Liver (tissue), 9 donors: Measurements from ENCODE around the gene C10orf120. TPM values are rescaled to one million over a fixed set of nuclear protein-coding genes. Genes with fewer than 3 reads are reported as not detected.

Experiments used
- DNase-seq: peaks from one replicate; pipeline ENCODE4 v3.0.0-alpha.2; 2017; ENCODE audit warnings: low spot score
- H3K27ac ChIP-seq, 2 donors: one replicate each; pipeline ENCODE4 v1.7.0; 2013; ENCODE audit warnings: inconsistent platforms in 2 of 2, low read length in 2 of 2, control low read depth in 1 of 2, low read depth in 1 of 2, mild to moderate bottlenecking in 1 of 2
- H3K27me3 ChIP-seq, 4 donors: one replicate each; pipeline versions ENCODE4 v1.6.1 to v1.7.0; 2013; ENCODE audit warnings: low read length in 3 of 4, inconsistent platforms in 1 of 4, mild to moderate bottlenecking in 1 of 4, moderate library complexity in 1 of 4; ENCODE audit not compliant: control insufficient read depth in 4 of 4, insufficient read depth in 4 of 4
- H3K36me3 ChIP-seq, 4 donors: one replicate each; pipeline versions ENCODE4 v1.6.1 to v1.7.0; 2013; ENCODE audit warnings: low read length in 3 of 4, mild to moderate bottlenecking in 3 of 4, low read depth in 1 of 4, moderate library complexity in 1 of 4; ENCODE audit not compliant: control insufficient read depth in 4 of 4, insufficient read depth in 3 of 4
- H3K4me1 ChIP-seq, 4 donors: one replicate each; pipeline versions ENCODE4 v1.6.1 to v1.7.0; 2013; ENCODE audit warnings: low read length in 3 of 4, mild to moderate bottlenecking in 3 of 4, moderate library complexity in 1 of 4; ENCODE audit not compliant: control insufficient read depth in 4 of 4, insufficient read depth in 4 of 4
- H3K4me3 ChIP-seq, 3 donors: one replicate each; pipeline versions ENCODE4 v1.6.1 to v1.7.0; 2013; ENCODE audit warnings: low read length in 3 of 3, control low read depth in 1 of 3, low read depth in 1 of 3, mild to moderate bottlenecking in 1 of 3
- H3K9ac ChIP-seq, 2 donors: one replicate each; pipeline ENCODE4 v1.7.0; 2013; ENCODE audit warnings: low read length in 2 of 2, mild to moderate bottlenecking in 2 of 2, moderate library complexity in 2 of 2, control low read depth in 1 of 2, low read depth in 1 of 2
- H3K9me3 ChIP-seq, 4 donors: one replicate each; pipeline versions ENCODE4 v1.6.1 to v1.7.0; 2013; ENCODE audit warnings: low read length in 3 of 4; ENCODE audit not compliant: control insufficient read depth in 4 of 4
- EGR1 ChIP-seq, 2 donors: IDR thresholded peaks; 2 replicates each; pipeline ENCODE4 v1.6.1; 2016 to 2018; ENCODE audit warnings: antibody characterized with exemption in 2 of 2, low read depth in 2 of 2
- FOXA1 ChIP-seq: IDR thresholded peaks from 2 replicates; pipeline ENCODE4 v1.6.1; 2016; ENCODE audit warnings: antibody characterized with exemption
- FOXA2 ChIP-seq: IDR thresholded peaks from 2 replicates; pipeline ENCODE4 v1.6.1; 2016; ENCODE audit warnings: antibody characterized with exemption
- GABPA ChIP-seq, 2 donors: IDR thresholded peaks in 1 of 2; conservative IDR thresholded peaks in 1 of 2; 2 replicates each; pipeline ENCODE4 v1.6.1; 2016; ENCODE audit warnings: antibody characterized with exemption in 2 of 2, mild to moderate bottlenecking in 1 of 2, moderate library complexity in 1 of 2
- HNF4A ChIP-seq, 2 donors: conservative IDR thresholded peaks; 2 replicates each; pipeline ENCODE4 v1.6.1; 2016; ENCODE audit warnings: antibody characterized with exemption in 2 of 2, mild to moderate bottlenecking in 2 of 2
- NR2F2 ChIP-seq: IDR thresholded peaks from 2 replicates; pipeline ENCODE4 v1.6.1; 2016; ENCODE audit warnings: antibody characterized with exemption
- RXRA ChIP-seq, 2 donors: IDR thresholded peaks; 2 replicates each; pipeline ENCODE4 v1.6.1; 2017 to 2018; ENCODE audit warnings: antibody characterized with exemption in 2 of 2, mild to moderate bottlenecking in 1 of 2
- TAF1 ChIP-seq: conservative IDR thresholded peaks from 2 replicates; pipeline ENCODE4 v1.6.1; 2016; ENCODE audit warnings: antibody characterized with exemption, mild to moderate bottlenecking
- YY1 ChIP-seq: IDR thresholded peaks from 2 replicates; pipeline ENCODE4 v1.6.1; 2016; ENCODE audit warnings: antibody characterized with exemption, mild to moderate bottlenecking
- WGBS: extraction: QIAGEN DNeasy Blood & Tissue Kit; methylation state at CpG from one replicate; pipeline ENCODE4 v1.1.7; 2013; 5-methylcytosine and 5-hydroxymethylcytosine counted together
- polyA plus RNA-seq, 2 donors: library from polyadenylated mRNA; stranded (reverse) in 1 of 2; unstranded in 1 of 2; fragments of 200-250 nt in 1 of 2; fragments of >200 nt in 1 of 2; fragmentation: Nextera tagmentation in 1 of 2; extraction: Ambion mirVana in 1 of 2; gene quantifications; one replicate each; pipeline versions ENCODE4 v1.2.1 to v1.2.3, GENCODE V29; 2013 to 2015
- total RNA-seq, 2 donors: library from RNA; depleted of rRNA; stranded (reverse); fragments of >200 nt; gene quantifications; one replicate each; pipeline ENCODE4 v1.2.3, GENCODE V29; 2014
- TF ChIP-seq, protein P1 (sequence below): IDR thresholded peaks from 2 replicates; pipeline ENCODE4 v1.6.1; 2016; ENCODE audit warnings: antibody characterized with exemption
- TF ChIP-seq, protein P2 (sequence below): IDR thresholded peaks from 2 replicates; pipeline ENCODE4 v1.6.1; 2016; ENCODE audit warnings: antibody characterized with exemption
- TF ChIP-seq, protein P3 (sequence below): IDR thresholded peaks from 2 replicates; pipeline ENCODE4 v1.6.1; 2016; ENCODE audit warnings: antibody characterized with exemption
- TF ChIP-seq, protein P4 (sequence below): fragments of 150-350 bp; IDR thresholded peaks from 2 replicates; pipeline ENCODE4 v1.5.1; 2017; ENCODE audit warnings: improper control_type of control experiment, low read depth, low read length; ENCODE audit not compliant: missing input control
- TF ChIP-seq, protein P5 (sequence below): IDR thresholded peaks from 2 replicates; pipeline ENCODE4 v1.6.1; 2016; ENCODE audit warnings: antibody characterized with exemption, mild to moderate bottlenecking
- donor health status: healthy.
- donor health status: healthy.
- donor health status: healthy.
- donor health status: healthy.
- donor health status: healthy.

Gene C10orf120
- total and polyA plus RNA-seq, 4 donors: not detected

DNA sequence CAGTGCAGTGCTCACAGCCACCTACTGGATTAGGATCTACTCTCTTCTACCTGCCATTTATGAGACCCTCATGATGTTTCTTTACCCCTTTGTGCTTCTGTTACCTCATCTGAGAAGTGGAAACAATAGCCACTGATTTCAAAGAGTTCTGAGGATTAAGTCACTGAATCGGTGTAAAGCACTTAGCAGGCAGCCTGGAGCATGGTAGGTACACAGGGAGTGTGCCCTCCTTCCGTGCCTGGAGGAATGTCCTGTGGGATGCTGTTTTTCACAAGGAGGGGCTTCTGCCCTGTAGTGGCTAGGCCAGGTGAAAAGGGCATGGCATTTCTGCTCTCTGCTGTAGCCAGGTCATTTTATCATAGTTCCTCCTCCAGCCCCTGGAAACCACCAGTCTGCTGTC lies 44.6 kb upstream of the C10orf120 start (continued):
- TF ChIP-seq, protein P1, sequence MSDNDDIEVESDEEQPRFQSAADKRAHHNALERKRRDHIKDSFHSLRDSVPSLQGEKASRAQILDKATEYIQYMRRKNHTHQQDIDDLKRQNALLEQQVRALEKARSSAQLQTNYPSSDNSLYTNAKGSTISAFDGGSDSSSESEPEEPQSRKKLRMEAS: no peak
- TF ChIP-seq EGR1 (IDR thresholded peaks at IDR 0.05; ENCODE audit: low read depth in 2 of 2) (no peak), RXRA (IDR thresholded peaks at IDR 0.05) (no peak), GABPA (IDR thresholded peaks at IDR 0.05 in 1 of 2, conservative IDR thresholded peaks at IDR 0.05 in 1 of 2) (no peak), HNF4A (conservative IDR thresholded peaks at IDR 0.05) (no peak)
- TF ChIP-seq, protein P2, sequence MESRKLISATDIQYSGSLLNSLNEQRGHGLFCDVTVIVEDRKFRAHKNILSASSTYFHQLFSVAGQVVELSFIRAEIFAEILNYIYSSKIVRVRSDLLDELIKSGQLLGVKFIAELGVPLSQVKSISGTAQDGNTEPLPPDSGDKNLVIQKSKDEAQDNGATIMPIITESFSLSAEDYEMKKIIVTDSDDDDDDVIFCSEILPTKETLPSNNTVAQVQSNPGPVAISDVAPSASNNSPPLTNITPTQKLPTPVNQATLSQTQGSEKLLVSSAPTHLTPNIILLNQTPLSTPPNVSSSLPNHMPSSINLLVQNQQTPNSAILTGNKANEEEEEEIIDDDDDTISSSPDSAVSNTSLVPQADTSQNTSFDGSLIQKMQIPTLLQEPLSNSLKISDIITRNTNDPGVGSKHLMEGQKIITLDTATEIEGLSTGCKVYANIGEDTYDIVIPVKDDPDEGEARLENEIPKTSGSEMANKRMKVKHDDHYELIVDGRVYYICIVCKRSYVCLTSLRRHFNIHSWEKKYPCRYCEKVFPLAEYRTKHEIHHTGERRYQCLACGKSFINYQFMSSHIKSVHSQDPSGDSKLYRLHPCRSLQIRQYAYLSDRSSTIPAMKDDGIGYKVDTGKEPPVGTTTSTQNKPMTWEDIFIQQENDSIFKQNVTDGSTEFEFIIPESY: no peak
- TF ChIP-seq, protein P3, sequence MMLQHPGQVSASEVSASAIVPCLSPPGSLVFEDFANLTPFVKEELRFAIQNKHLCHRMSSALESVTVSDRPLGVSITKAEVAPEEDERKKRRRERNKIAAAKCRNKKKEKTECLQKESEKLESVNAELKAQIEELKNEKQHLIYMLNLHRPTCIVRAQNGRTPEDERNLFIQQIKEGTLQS: no peak

DNA sequence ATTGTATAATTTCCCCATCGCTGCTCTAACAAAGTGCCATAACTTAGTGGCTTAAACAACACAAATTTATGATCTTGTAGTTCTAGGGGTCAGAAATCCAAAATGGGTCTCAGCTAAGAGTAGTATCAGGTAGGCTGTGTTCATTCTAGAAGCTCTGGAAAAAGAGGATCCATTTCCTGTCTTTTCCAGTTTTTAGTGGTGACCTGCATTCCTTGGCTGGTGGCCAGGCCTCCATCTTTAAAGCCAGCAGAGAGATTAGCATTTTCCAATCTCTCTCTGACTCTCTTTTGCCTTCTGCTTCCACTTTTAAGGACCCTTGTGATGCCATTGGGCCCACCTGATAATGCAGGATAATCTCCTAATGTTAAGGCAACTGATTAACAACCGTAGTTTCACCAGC lies 41.0 kb upstream of the C10orf120 start:
- DNase-seq: no peak
- 71% methylated on average over 2 of the region's 2 CpGs for WGBS
- no peaks in the 10 kb centered on the region for H3K36me3 ChIP-seq

More for the DNA sequence above, 41.0 kb upstream of the C10orf120 start:
- H3K4me1 ChIP-seq: no peaks in the 10 kb centered on the region
- H3K4me3 ChIP-seq: no peak overlapping the region
- TF ChIP-seq YY1: no peak
- TF ChIP-seq, protein P4, sequence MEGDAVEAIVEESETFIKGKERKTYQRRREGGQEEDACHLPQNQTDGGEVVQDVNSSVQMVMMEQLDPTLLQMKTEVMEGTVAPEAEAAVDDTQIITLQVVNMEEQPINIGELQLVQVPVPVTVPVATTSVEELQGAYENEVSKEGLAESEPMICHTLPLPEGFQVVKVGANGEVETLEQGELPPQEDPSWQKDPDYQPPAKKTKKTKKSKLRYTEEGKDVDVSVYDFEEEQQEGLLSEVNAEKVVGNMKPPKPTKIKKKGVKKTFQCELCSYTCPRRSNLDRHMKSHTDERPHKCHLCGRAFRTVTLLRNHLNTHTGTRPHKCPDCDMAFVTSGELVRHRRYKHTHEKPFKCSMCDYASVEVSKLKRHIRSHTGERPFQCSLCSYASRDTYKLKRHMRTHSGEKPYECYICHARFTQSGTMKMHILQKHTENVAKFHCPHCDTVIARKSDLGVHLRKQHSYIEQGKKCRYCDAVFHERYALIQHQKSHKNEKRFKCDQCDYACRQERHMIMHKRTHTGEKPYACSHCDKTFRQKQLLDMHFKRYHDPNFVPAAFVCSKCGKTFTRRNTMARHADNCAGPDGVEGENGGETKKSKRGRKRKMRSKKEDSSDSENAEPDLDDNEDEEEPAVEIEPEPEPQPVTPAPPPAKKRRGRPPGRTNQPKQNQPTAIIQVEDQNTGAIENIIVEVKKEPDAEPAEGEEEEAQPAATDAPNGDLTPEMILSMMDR: no peak
- no peak for TF ChIP-seq EGR1 (IDR thresholded peaks at IDR 0.05; ENCODE audit: low read depth in 2 of 2)
- TF ChIP-seq, protein P5, sequence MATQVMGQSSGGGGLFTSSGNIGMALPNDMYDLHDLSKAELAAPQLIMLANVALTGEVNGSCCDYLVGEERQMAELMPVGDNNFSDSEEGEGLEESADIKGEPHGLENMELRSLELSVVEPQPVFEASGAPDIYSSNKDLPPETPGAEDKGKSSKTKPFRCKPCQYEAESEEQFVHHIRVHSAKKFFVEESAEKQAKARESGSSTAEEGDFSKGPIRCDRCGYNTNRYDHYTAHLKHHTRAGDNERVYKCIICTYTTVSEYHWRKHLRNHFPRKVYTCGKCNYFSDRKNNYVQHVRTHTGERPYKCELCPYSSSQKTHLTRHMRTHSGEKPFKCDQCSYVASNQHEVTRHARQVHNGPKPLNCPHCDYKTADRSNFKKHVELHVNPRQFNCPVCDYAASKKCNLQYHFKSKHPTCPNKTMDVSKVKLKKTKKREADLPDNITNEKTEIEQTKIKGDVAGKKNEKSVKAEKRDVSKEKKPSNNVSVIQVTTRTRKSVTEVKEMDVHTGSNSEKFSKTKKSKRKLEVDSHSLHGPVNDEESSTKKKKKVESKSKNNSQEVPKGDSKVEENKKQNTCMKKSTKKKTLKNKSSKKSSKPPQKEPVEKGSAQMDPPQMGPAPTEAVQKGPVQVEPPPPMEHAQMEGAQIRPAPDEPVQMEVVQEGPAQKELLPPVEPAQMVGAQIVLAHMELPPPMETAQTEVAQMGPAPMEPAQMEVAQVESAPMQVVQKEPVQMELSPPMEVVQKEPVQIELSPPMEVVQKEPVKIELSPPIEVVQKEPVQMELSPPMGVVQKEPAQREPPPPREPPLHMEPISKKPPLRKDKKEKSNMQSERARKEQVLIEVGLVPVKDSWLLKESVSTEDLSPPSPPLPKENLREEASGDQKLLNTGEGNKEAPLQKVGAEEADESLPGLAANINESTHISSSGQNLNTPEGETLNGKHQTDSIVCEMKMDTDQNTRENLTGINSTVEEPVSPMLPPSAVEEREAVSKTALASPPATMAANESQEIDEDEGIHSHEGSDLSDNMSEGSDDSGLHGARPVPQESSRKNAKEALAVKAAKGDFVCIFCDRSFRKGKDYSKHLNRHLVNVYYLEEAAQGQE: no peak
- no peak for TF ChIP-seq FOXA2
- no peak for TF ChIP-seq NR2F2
- TF ChIP-seq TAF1: no peak
- no peak for TF ChIP-seq FOXA1
- H3K9ac ChIP-seq: no peak overlapping the region
- no peak overlapping the region for H3K27ac ChIP-seq
- H3K9me3 ChIP-seq: no peaks in the 10 kb centered on the region
- no peaks in the 10 kb centered on the region for H3K27me3 ChIP-seq
